SK-N-SH treated with all-trans-retinoic acid at 6 μM for 48 hours (cell line): ENCODE results near the gene PUSL1.

Experiments used
- ATAC-seq: fragments of 200-7000 bp; cut with Tn5 transposase; 3 replicates; pipeline ENCODE4 v1.9.1; 2020; ENCODE audit warnings: mild to moderate bottlenecking, moderate library complexity
- ARNTL ChIP-seq: fragments of 450-650 bp; formaldehyde crosslinking; IDR thresholded peaks from 2 replicates; pipeline ENCODE4 v1.5.0; 2020; ENCODE audit warnings: low read depth, mild to moderate bottlenecking, moderate library complexity, borderline replicate concordance
- BACH2 ChIP-seq: fragments of 250-450 bp; sonication (Bioruptor Pico); IDR thresholded peaks from 2 replicates; pipeline ENCODE4 v1.9.0; 2021; ENCODE audit warnings: mild to moderate bottlenecking, borderline replicate concordance
- CSDC2 ChIP-seq: fragments of 250-450 bp; sonication (Bioruptor Pico); IDR thresholded peaks from 2 replicates; pipeline ENCODE4 v1.5.0; 2020; ENCODE audit warnings: mild to moderate bottlenecking, moderate library complexity
- CSRNP3 ChIP-seq: fragments of 250-450 bp; sonication (Bioruptor Pico); IDR thresholded peaks from 2 replicates; pipeline ENCODE4 v1.5.1; 2021; ENCODE audit warnings: mild to moderate bottlenecking, moderate library complexity
- ESRRG ChIP-seq: fragments of 250-450 bp; sonication (Bioruptor Pico); IDR thresholded peaks from 2 replicates; pipeline ENCODE4 v1.6.1; 2021; ENCODE audit warnings: mild to moderate bottlenecking
- GLIS3 ChIP-seq: fragments of 250-450 bp; sonication (Bioruptor Pico); IDR thresholded peaks from 2 replicates; pipeline ENCODE4 v1.5.0; 2020; ENCODE audit warnings: mild to moderate bottlenecking, moderate library complexity
- ISL1 ChIP-seq: fragments of 250-450 bp; sonication (Bioruptor Pico); IDR thresholded peaks from 2 replicates; pipeline ENCODE4 v2.1.2; 2022; ENCODE audit warnings: mild to moderate bottlenecking, moderate library complexity
- OSR1 ChIP-seq: fragments of 250-450 bp; sonication (Bioruptor Pico); IDR thresholded peaks from 2 replicates; pipeline ENCODE4 v1.8.0; 2022; ENCODE audit warnings: moderate library complexity, mild to moderate bottlenecking, inconsistent platforms
- PATZ1 ChIP-seq: fragments of 250-450 bp; sonication (Bioruptor Pico); IDR thresholded peaks from 2 replicates; pipeline ENCODE4 v1.8.0; 2020; ENCODE audit warnings: mild to moderate bottlenecking, moderate library complexity, borderline replicate concordance
- POU6F1 ChIP-seq: fragments of 250-450 bp; sonication (Bioruptor Pico); IDR thresholded peaks from 2 replicates; pipeline ENCODE4 v1.8.0; 2021; ENCODE audit warnings: low read depth, mild to moderate bottlenecking, moderate library complexity, borderline replicate concordance
- PPARA ChIP-seq: fragments of 250-450 bp; sonication (Bioruptor Pico); IDR thresholded peaks from 2 replicates; pipeline ENCODE4 v1.5.0; 2020; ENCODE audit warnings: mild to moderate bottlenecking, borderline replicate concordance
- RARB ChIP-seq: fragments of 250-450 bp; sonication (Bioruptor Pico); IDR thresholded peaks from 2 replicates; pipeline ENCODE4 v1.8.0; 2021; ENCODE audit warnings: mild to moderate bottlenecking, moderate library complexity
- SNAI2 ChIP-seq: fragments of 250-450 bp; sonication (Bioruptor Pico); IDR thresholded peaks from 2 replicates; pipeline ENCODE4 v1.5.0; 2020; ENCODE audit warnings: mild to moderate bottlenecking, moderate library complexity
- TCF4 ChIP-seq: fragments of 250-450 bp; sonication (Bioruptor Pico); IDR thresholded peaks from 2 replicates; pipeline ENCODE4 v1.8.0; 2021; ENCODE audit warnings: mild to moderate bottlenecking, moderate library complexity, borderline replicate concordance
- TOX ChIP-seq: fragments of 250-450 bp; sonication (Bioruptor Pico); IDR thresholded peaks from 2 replicates; pipeline ENCODE4 v1.8.0; 2021; ENCODE audit warnings: mild to moderate bottlenecking, moderate library complexity, borderline replicate concordance
- TSHZ2 ChIP-seq: fragments of 250-450 bp; sonication (Bioruptor Pico); IDR thresholded peaks from 2 replicates; pipeline ENCODE4 v1.5.0; 2020; ENCODE audit warnings: mild to moderate bottlenecking, moderate library complexity
- ZFP3 ChIP-seq: fragments of 250-450 bp; sonication (Bioruptor Pico); IDR thresholded peaks from 2 replicates; pipeline ENCODE4 v1.5.0; 2020; ENCODE audit warnings: mild to moderate bottlenecking, moderate library complexity
- ZFP30 ChIP-seq: fragments of 450-650 bp; formaldehyde crosslinking; IDR thresholded peaks from 2 replicates; pipeline ENCODE4 v1.5.0; 2022; ENCODE audit warnings: mild to moderate bottlenecking, moderate library complexity
- ZNF70 ChIP-seq: fragments of 450-650 bp; formaldehyde crosslinking; IDR thresholded peaks from 2 replicates; pipeline ENCODE4 v1.5.0; 2020; ENCODE audit warnings: mild to moderate bottlenecking, moderate library complexity

The PUSL1 gene

GRCh38 chr1:1354271-1355247, 46.2 kb downstream of the PUSL1 start:
- TF ChIP-seq RARB (CRISPR knock-in tag) = no peak
- TF ChIP-seq ESRRG = no peak
- no peak for TF ChIP-seq PPARA
- peak; percentile 6; the same call in 1 of the 3 replicates for ATAC-seq

- no peak for TF ChIP-seq ZFP30 (CRISPR knock-in tag)
- 0 out of 2 replicates have a peak, but pooled peaks have one; percentile 57 for TF ChIP-seq SNAI2 (CRISPR knock-in tag)
- TF ChIP-seq TOX (CRISPR knock-in tag) = no peak
- no peak for TF ChIP-seq ARNTL (CRISPR knock-in tag)
These were observed 47.0 kb downstream of the PUSL1 start for GRCh38 chr1:1355416-1355815.

GRCh38 chr1:1356166-1356795, 47.9 kb downstream of the PUSL1 start:
- TF ChIP-seq OSR1 (CRISPR knock-in tag) = no peak
- no peak for TF ChIP-seq RARB (CRISPR knock-in tag)
- no peak for TF ChIP-seq PATZ1
- no peak for TF ChIP-seq ZFP30 (CRISPR knock-in tag)
- no peak for TF ChIP-seq CSRNP3
- no peak for TF ChIP-seq BACH2 (CRISPR knock-in tag)
- no peak for ATAC-seq

More at GRCh38 chr1:1355416-1355815, 47.0 kb downstream of the PUSL1 start:
- ATAC-seq = peak; percentile 25

- ATAC-seq = no peak
- TF ChIP-seq TSHZ2 (CRISPR knock-in tag) (no peak), OSR1 (CRISPR knock-in tag) (no peak), ZNF70 (CRISPR knock-in tag) (no peak), CSDC2 (CRISPR knock-in tag) (no peak), RARB (CRISPR knock-in tag) (no peak), TOX (CRISPR knock-in tag) (no peak), CSRNP3 (no peak), ZFP3 (CRISPR knock-in tag) (no peak), POU6F1 (CRISPR knock-in tag) (no peak), PATZ1 (no peak), ESRRG (no peak), SNAI2 (CRISPR knock-in tag) (no peak), ISL1 (no peak), ARNTL (CRISPR knock-in tag) (no peak), TCF4 (CRISPR knock-in tag) (no peak), GLIS3 (CRISPR knock-in tag) (no peak), PPARA (no peak), BACH2 (CRISPR knock-in tag) (no peak)
These were observed 48.5 kb downstream of the PUSL1 start for GRCh38 chr1:1356796-1357401.
